GM18909 (cell line): ENCODE data around the gene WTAP.

Source experiments
- ATAC-seq: cut with Tn5 transposase; IDR thresholded peaks from one replicate; pipeline ENCODE4 v1.9.1; 2021; ENCODE audit warnings: mild to moderate bottlenecking; ENCODE audit not compliant: unreplicated experiment, poor library complexity

WTAP gene

GRCh38 chr6:159797554-159797953 is 70.2 kb downstream of the WTAP start:
- ATAC-seq, result no peak

- no peak for ATAC-seq
Measured at GRCh38 chr6:159800141-159800865, 73.0 kb downstream of the WTAP start, which contains the start of gene PNLDC1. PNLDC1 (plus strand) TSS chr6:159800276; CDS start chr6:159800308, 32 bp downstream.

GRCh38 chr6:159801935-159802334 is 74.6 kb downstream of the WTAP start:
- no peak for ATAC-seq

GRCh38 chr6:159804504-159804903 is 77.2 kb downstream of the WTAP start:
- no peak for ATAC-seq

- ATAC-seq, result no peak
Measured at GRCh38 chr6:159805440-159806020, 78.2 kb downstream of the WTAP start.
